Activated CD4-positive, alpha-beta T cell treated with anti-CD3 and anti-CD28 coated beads, Interleukin-2, amount 50 U/mL, for 48 hours (primary cell): Measurements from ENCODE around the gene ATXN1.
"Not testable (repeated sequence)": the region's sequence is repeated elsewhere in the genome, so short reads cannot be mapped to it uniquely, and the experiment has no call there.

Experiments used
- DNase-seq, 2 experiments: peaks; one replicate each; pipeline ENCODE4 v3.0.0-alpha.2; 2020

Gene ATXN1

GRCh38 chr6:16263464-16264099 lies 497.7 kb downstream of the ATXN1 start:
- not testable (repeated sequence) for DNase-seq

DNA sequence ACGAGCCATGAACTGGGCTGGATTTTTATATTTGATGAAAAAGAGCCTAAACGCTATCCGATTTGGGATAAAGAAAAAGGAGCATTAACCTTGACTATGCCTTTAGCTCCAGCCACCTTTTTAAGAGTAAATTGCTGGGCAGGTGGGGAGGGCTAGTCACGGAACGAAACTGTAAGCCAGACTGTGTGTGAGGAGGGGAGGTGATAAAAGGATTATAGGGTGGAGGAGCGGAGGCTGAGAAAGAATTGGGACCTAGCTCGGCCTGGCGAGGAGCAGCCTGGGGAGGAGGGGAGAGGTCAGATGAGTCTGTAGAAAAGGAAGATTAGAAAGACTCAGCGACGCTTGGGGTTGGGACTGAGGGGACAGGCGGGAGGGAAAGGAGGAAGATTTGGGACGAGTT lies 498.5 kb downstream of the ATXN1 start:
- not testable (repeated sequence) for DNase-seq

- DNase-seq, result not testable (repeated sequence)
These were observed 500.7 kb downstream of the ATXN1 start for GRCh38 chr6:16260602-16261001.

- not testable (repeated sequence) for DNase-seq
These were observed 501.7 kb downstream of the ATXN1 start for GRCh38 chr6:16259604-16260003.

DNA sequence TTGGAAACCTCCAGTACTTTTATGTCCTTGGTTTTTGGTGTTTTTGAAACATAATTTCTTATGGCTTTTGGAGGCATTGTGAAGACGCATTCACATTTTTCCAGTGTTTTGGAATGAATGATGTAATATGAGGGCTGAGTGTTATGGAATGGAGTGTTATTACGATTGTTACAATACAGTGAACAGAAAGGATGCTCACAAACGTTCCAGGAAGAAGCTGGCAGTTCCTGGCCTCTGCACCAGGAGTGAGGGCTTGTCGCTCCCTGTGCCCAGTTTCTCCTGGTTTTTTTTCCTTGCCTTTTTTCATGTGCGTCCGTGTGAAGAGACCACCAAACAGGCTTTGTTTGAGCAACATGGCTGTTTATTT lies 502.6 kb downstream of the ATXN1 start:
- no peak for DNase-seq

- no peak for DNase-seq
These were observed 503.1 kb downstream of the ATXN1 start for GRCh38 chr6:16257999-16258708.

- DNase-seq, result no peak
These were observed 504.5 kb downstream of the ATXN1 start for GRCh38 chr6:16256781-16257180.

DNA sequence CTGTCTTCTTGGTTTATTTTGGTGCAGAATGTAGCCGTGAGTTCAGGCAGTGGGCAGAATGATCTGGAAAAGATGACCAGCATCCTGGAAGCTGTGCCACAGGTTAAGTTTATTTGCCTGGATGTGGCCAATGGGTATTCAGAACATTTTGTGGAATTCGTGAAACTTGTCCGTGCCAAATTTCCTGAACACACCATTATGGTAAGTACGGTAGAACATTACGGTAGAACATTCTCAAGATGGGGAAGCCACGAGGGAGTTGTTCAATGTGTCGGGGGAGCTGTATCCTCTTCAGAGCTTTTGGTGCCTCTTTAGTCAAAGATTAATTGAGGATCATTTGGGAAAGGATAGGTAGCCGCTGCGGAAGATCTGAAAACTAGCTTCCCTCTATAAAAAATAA lies 506.7 kb downstream of the ATXN1 start:
- DNase-seq, result no peak

DNA sequence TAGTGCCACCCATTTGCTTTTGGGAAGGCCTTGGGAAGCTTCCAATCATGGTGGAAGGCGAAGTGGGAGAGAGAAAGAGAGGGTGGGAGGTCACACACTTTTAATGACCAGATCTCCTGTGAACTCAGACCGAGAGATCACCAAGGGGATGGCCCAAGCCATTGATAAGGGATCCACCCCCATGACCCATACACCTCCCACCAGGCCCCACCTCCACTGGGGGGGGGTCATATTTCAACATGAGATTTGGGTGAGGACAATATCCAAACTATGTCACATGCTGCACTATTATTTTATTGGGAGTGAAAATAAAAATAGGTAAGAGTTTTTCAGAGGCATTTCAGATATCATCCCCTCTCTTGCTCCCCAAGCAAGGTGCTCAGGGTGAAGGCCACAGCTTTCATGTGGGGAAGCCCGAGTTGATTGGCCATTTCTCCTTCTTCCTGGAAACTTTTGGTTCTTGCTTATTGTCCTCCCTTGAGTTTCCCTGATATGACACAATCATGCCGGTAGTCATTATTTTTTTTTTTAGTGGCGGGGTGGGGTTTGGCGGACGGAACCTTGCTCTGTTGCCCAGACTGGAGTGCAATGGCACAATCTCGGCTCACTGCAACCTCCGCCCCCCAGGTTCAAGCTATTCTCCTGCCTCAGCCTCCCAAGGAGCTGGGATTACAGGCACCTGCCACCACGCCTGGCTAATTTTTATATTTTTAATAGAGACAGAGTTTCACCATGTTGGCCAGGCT lies 507.7 kb downstream of the ATXN1 start:
- DNase-seq, result no peak

DNA sequence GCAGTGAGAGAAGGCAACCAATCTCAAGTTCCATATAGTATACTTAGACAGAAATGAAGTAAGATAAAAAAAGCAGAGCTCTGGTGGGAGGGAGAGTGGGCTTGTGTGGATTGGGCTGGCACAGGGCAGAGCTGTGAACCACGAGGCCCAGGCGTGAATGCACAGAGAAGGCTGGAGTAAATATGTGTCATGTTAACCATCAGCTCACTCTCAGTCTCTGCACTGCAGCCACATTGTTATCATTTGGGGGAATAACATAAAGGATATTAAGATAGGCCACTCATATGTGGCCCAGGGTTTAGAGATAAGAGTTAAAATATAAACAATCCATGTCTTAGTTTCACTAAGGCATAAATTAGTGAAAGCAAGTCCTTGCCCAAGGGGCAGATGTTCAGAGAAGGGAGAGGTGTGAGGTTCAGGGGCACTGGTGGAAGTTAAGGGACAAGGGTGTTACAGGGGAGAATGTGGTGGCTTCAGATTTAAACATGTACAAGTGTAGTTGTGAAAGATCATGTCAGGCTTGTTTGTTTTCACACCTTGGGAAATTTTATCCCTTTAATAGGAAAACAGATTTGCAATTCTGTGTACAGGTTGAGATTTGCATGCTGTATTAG lies 508.5 kb downstream of the ATXN1 start:
- no peak for DNase-seq

- no peak for DNase-seq
These were observed 509.6 kb downstream of the ATXN1 start for GRCh38 chr6:16251706-16252105.

- DNase-seq, result no peak
These were observed 511.3 kb downstream of the ATXN1 start for GRCh38 chr6:16249971-16250370.
